ENCODE measurements around the gene ANKRD16.
"Not testable (repeated sequence)": the region's sequence is repeated elsewhere in the genome, so short reads cannot be mapped to it uniquely, and the experiment has no call there.

The ANKRD16 gene

DNA sequence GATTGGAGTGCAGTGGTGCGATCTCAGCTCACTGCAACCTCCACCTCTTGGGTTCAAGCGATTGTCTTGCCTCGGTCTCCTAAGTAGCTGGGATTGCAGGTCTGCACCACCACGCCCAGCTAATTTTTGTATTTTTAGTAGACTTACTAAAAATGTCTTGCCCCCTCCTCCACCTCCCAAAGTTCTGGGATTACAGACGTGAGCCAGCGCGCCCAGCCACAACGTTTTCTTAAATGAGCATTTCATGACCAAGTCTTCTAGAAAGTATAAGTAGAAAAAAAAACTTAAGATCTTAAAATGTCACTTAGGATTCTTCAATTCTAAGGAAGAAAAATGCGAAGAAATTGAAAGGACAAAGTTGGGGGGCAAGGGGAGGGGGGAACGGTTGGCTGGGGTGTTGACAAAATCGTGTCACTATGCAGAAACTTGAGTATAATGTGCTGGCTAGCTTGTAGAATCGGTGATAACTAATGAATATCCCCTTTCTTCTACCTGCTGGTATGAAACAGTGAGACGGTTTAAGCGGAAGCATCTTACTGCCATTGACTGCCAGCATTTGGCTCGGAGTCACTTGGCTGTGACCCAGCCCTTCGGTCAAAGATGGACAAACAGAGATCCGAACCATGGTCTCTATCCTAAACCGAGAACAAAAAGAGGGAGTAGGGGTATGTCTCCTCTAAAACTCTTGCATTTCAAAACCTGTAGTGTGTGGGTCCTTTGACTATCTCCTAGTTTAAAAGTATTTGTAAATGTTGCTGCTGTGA, 13.0 kb upstream of the ANKRD16 start:
- no peak for DNase-seq

- DNase-seq, result no peak
Measured at GRCh38 chr10:5900247-5900646, 10.6 kb upstream of the ANKRD16 start.

DNA sequence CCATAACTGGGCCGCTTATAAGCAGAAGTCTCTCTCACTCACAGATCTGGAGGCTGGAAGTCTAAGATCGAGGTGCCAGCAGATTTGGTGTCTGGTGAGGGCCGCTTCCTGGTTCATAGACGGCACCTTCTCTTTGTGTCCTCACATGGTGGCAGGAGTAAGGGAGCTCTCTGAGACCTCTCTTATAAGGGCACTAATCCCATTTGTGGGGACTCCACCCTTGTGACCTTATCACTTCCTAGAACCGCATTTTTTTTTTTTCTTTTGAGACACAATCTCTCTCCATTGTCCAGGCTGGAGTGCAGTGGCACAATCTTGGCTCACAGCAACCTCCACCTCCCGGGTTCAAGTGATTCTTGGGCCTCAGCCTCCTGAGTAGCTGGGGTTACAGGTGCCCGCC, 8.5 kb upstream of the ANKRD16 start:
- DNase-seq, result peak; percentile 59

DNA sequence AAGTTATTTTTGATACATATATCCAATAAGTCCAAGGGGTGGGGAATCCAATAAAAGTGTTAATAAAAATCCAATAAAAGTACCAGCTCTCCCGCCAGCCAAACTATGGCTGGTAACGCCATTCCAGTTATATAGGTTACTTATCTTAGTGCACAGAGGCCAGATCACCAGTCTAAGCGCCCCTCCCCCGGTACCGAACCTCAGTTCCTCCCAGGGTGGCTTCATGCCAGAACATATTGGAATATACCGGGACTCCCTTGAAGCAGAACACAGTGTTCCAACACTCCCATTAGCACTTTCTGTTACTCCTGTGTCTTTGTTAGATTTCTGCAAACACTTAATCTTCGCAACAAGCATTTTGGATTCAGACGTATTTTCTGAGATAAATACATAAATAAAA, 7.8 kb upstream of the ANKRD16 start:
- peak; percentile 69 for DNase-seq

- DNase-seq, result peak; percentile 36
Measured at GRCh38 chr10:5897053-5897340, 7.3 kb upstream of the ANKRD16 start.

GRCh38 chr10:5896208-5897052, 6.7 kb upstream of the ANKRD16 start:
- DNase-seq, result peak; percentile 58

GRCh38 chr10:5895804-5896203, 6.1 kb upstream of the ANKRD16 start:
- peak; percentile 20 for DNase-seq

DNA sequence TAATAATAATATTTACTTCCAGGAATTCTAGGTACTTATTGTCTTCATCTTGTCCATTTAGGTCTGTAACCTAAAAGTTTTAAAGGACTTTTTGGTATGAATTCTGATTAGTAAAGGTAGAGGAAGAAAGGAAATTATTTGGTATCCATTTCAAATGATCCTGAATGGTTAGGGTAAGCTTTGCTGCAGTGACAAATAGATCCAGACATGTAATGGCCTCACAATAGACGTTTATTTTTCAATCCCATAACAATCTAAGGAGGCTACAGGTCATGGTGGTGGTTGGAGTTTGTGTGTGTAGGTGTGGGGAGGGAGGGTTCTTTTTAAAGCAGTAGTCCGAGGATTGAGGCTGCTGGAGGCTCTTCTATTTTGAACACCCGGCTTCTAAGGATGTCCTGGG, 5.7 kb upstream of the ANKRD16 start:
- DNase-seq, result no peak

- peak; percentile 96 for DNase-seq
Measured at GRCh38 chr10:5894873-5895272, 5.2 kb upstream of the ANKRD16 start.

DNA sequence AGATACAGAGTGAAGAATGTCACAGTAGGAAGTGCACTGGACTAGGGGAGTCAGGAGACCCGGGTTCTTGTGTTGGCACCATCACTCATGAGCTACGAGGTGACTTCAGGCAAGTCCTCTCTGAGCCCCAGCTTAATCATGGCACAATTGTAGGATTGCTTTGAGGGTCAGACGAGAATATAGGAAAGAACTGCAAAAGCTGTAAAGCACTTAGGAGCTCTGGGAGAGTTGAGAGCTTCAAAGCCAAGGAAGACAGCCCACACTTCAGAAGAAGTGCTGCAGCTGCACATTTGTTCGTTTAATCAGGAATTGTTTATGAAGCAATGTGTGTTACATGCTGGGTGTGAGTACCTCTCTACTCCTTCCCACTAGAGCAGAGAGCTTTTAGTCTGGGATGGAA, 4.7 kb upstream of the ANKRD16 start:
- no peak for DNase-seq

GRCh38 chr10:5893321-5893720, 3.6 kb upstream of the ANKRD16 start:
- DNase-seq, result no peak

GRCh38 chr10:5892007-5892406, 2.3 kb upstream of the ANKRD16 start:
- DNase-seq, result no peak

DNA sequence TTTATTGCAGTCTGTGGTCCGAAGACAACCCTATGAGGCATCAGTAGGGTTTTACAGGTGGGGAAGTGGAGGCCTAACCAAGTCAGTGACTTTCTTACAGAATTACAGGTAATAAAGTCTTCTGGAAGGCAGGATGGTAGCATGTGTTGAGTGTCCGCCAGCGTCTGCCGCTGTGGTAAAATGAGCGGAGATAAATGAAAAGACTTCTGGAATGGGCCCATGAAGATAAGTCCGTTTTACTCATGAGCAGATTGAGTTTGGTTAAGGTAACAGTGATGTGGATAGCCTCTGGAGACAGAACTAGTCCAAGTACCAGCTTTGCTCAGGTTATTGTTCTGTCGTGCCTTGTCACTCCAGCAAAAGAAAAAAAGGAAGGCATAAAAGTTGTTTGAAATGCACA, 1.3 kb upstream of the ANKRD16 start:
- peak; percentile 55 for DNase-seq

GRCh38 chr10:5890452-5890915, 791 bp upstream of the ANKRD16 start:
- DNase-seq, result peak; percentile 42

DNA sequence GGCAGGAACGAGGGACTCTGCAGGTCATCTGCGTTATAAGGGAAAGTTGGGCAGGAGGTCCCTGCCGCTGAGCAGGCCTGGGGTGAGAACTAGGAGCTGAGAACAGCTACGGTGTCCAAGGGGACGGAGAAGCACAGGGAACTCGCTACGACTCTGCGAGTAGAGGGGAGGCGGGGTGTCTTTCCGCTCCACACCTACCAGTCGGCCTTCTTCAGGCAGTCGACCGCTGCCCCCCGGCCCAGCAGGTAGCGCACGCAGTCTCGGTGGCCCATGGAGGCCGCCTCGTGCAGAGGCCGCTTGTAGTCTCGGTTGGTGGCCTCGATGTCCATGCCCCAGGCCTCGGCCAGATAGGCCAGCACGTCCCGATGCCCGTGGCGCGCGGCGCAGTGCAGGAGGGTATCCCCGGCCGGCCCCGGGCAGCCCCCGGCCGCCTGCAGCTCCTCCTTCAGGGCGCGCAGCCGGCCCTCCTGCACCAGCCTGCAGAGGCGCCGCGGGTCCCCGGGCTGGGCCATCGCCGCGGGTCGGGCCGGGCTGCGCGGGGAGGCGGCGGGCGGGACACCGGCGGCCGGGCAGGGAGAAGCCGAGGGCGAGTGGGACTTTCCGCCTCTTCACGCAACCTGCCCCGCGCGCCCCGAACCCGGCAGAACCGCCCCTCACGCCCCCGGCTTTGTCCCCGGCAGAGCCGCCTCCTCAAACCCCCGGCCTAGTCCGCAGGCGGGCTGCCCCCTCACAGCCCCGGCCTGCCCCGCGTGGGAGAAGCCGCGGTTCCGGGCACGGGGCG, 660 bp downstream of the ANKRD16 start:
- peak; percentile 25 for DNase-seq

- peak; percentile 42 for DNase-seq
Measured at GRCh38 chr10:5888351-5888750, 1.3 kb downstream of the ANKRD16 start.

DNA sequence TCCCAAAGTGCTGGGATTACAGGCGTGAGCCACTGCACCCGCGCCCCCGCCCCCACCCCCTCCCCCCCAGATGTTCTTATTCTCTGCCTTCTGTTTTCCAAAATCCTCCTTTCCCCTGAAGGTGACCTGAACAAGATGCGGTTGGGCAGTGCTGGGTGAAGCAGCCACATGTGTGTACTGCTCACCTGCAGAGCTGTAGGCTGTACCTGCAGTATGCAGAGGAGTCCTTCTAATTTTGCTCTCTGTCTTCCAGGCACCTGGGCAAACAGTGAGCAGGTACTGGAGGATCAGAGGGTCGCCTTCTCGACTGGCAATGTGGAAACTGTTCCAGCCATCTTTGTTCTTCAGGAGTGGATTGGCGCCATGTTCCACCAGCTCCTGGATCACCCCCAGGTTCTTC, 2.1 kb downstream of the ANKRD16 start:
- DNase-seq, result no peak

- no peak for DNase-seq
Measured at GRCh38 chr10:5887029-5887428, 2.7 kb downstream of the ANKRD16 start.

GRCh38 chr10:5885619-5886018, 4.1 kb downstream of the ANKRD16 start:
- no peak for DNase-seq

DNA sequence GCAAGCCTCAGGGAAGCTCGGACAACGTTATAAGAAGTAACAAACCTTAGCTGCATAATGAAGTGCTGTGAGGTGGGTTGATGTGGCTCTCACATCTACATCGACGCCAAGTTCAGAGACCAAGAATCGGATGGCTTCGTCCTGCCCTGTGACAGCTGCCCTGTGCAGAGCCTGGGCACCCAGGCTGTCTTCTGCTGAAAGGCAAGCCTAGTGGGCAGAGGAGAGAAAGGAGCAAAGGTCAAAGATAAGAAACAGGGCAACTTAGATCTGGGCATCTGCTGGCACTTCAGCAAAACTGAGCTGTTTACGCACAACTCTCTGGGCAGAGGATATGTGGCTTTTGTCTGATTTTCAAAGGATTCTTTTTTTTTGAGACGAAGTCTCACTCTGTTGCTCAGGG, 6.7 kb downstream of the ANKRD16 start:
- no peak for DNase-seq

- not testable (repeated sequence) for DNase-seq
Measured at GRCh38 chr10:5877041-5877440, 12.7 kb downstream of the ANKRD16 start.

- DNase-seq, result no peak
Measured at GRCh38 chr10:5876181-5876768, 13.4 kb downstream of the ANKRD16 start.

GRCh38 chr10:5873515-5873995, 16.1 kb downstream of the ANKRD16 start:
- peak; percentile 88 for DNase-seq
